HEK293 (cell line): ENCODE measurements around the gene TMEM91.

Source experiments
- CTCF ChIA-PET: fragments of 350-600 bp; formaldehyde crosslinking; extraction: SDS; loops from one replicate; lab custom pipeline; 2021; ENCODE audit warnings: antibody characterized with exemption; lab: Yijun Ruan, JAX
- POLR2A ChIA-PET: fragments of 300-600 bp; formaldehyde crosslinking; extraction: SDS; loops from one replicate; lab custom pipeline; 2020; ENCODE audit warnings: antibody characterized with exemption, inconsistent platforms; lab: Yijun Ruan, JAX
- H3K27ac ChIP-seq: fragments of 200-500 bp; sonication (Bioruptor generic); 2 replicates; pipeline ENCODE4 v1.5.1; 2014; ENCODE audit warnings: low read depth, low read length, control low read depth, inconsistent platforms; ENCODE audit errors: extremely low read depth
- H3K36me3 ChIP-seq, 2 experiments: fragments of 200-500 bp in 1 of 2; sonication (Bioruptor generic) in 1 of 2; 1 replicate in 1 of 2; 2 replicates in 1 of 2; pipeline ENCODE4 v1.5.1; 2014 to 2017; ENCODE audit warnings: inconsistent platforms in 2 of 2, low read length in 2 of 2; ENCODE audit not compliant: control insufficient read depth in 2 of 2, insufficient read depth in 1 of 2
- H3K4me1 ChIP-seq: fragments of 200-500 bp; sonication (Bioruptor generic); 2 replicates; pipeline ENCODE4 v1.5.1; 2014; ENCODE audit warnings: mild to moderate bottlenecking, low read length, inconsistent platforms; ENCODE audit not compliant: control insufficient read depth, insufficient read depth
- H3K4me3 ChIP-seq: 2 replicates; pipeline ENCODE4 v1.5.1; 2011; ENCODE audit warnings: low read depth, mild to moderate bottlenecking, control low read depth, low read length, moderate library complexity
- H3K9me3 ChIP-seq: fragments of 200-500 bp; sonication (Bioruptor generic); 2 replicates; pipeline ENCODE4 v1.5.1; 2014; ENCODE audit warnings: low read depth, low read length, inconsistent platforms; ENCODE audit not compliant: control insufficient read depth, insufficient read depth
- KLF1 ChIP-seq: fragments of 450-650 bp; formaldehyde crosslinking; IDR thresholded peaks from 2 replicates; pipeline ENCODE4 v1.5.1; 2016; ENCODE audit warnings: missing biosample characterization, missing genetic modification characterization
- MEIS1 ChIP-seq: sonication (generic); formaldehyde crosslinking; IDR thresholded peaks from 2 replicates; pipeline ENCODE4 v1.8.1; 2022; ENCODE audit warnings: missing genetic modification reagents, mild to moderate bottlenecking, borderline replicate concordance
- REPIN1 ChIP-seq: fragments of 450-650 bp; formaldehyde crosslinking; IDR thresholded peaks from 2 replicates; pipeline ENCODE4 v1.5.1; 2017; ENCODE audit warnings: missing biosample characterization, missing genetic modification characterization, low read depth
- SETDB1 ChIP-seq: IDR thresholded peaks from one replicate; pipeline ENCODE4 v1.6.1; 2017; ENCODE audit warnings: mild to moderate bottlenecking, low read length, moderate library complexity, mixed read lengths; ENCODE audit not compliant: insufficient read length
- ZEB2 ChIP-seq: fragments of 450-650 bp; formaldehyde crosslinking; IDR thresholded peaks from 2 replicates; pipeline ENCODE4 v1.5.1; 2016; ENCODE audit warnings: missing biosample characterization, missing genetic modification characterization
- ZNF10 ChIP-seq: fragments of 450-650 bp; formaldehyde crosslinking; IDR thresholded peaks from 2 replicates; pipeline ENCODE4 v1.5.1; 2017; ENCODE audit warnings: missing biosample characterization, missing genetic modification characterization
- ZNF138 ChIP-seq: fragments of 450-650 bp; formaldehyde crosslinking; IDR thresholded peaks from 2 replicates; pipeline ENCODE4 v1.5.1; 2016; ENCODE audit warnings: missing biosample characterization, missing genetic modification characterization, borderline replicate concordance
- ZNF175 ChIP-seq: fragments of 450-650 bp; formaldehyde crosslinking; IDR thresholded peaks from 2 replicates; pipeline ENCODE4 v1.5.1; 2016; ENCODE audit warnings: missing biosample characterization, missing genetic modification characterization
- ZNF24 ChIP-seq: fragments of 450-650 bp; formaldehyde crosslinking; IDR thresholded peaks from 2 replicates; pipeline ENCODE4 v1.5.1; 2016; ENCODE audit warnings: missing biosample characterization, missing genetic modification characterization
- ZNF37A ChIP-seq: fragments of 450-650 bp; IDR thresholded peaks from 2 replicates; pipeline ENCODE4 v1.5.1; 2018; ENCODE audit warnings: missing biosample characterization, missing genetic modification characterization
- ZNF433 ChIP-seq: fragments of 450-650 bp; formaldehyde crosslinking; IDR thresholded peaks from 2 replicates; pipeline ENCODE4 v1.5.1; 2016; ENCODE audit warnings: missing biosample characterization, missing genetic modification characterization, low read depth
- ZNF48 ChIP-seq: fragments of 450-650 bp; formaldehyde crosslinking; IDR thresholded peaks from 2 replicates; pipeline ENCODE4 v1.5.1; 2016; ENCODE audit warnings: missing biosample characterization, missing genetic modification characterization
- ZNF544 ChIP-seq: fragments of 450-650 bp; formaldehyde crosslinking; IDR thresholded peaks from 2 replicates; pipeline ENCODE4 v1.5.0; 2017; ENCODE audit warnings: missing biosample characterization, missing genetic modification characterization
- ZNF585B ChIP-seq: fragments of 450-650 bp; formaldehyde crosslinking; IDR thresholded peaks from 2 replicates; pipeline ENCODE4 v1.5.1; 2016; ENCODE audit warnings: missing biosample characterization, missing genetic modification characterization
- ZNF660 ChIP-seq: fragments of 450-650 bp; IDR thresholded peaks from 2 replicates; pipeline ENCODE4 v1.5.1; 2018; ENCODE audit warnings: missing biosample characterization, mild to moderate bottlenecking, missing genetic modification characterization
- ZNF701 ChIP-seq: fragments of 450-650 bp; formaldehyde crosslinking; IDR thresholded peaks from 2 replicates; pipeline ENCODE4 v1.5.1; 2016; ENCODE audit warnings: missing biosample characterization, missing genetic modification characterization
- ZNF707 ChIP-seq: fragments of 450-650 bp; formaldehyde crosslinking; IDR thresholded peaks from 2 replicates; pipeline ENCODE4 v1.5.1; 2016; ENCODE audit warnings: missing biosample characterization, missing genetic modification characterization
- TF ChIP-seq, protein P1 (sequence below): IDR thresholded peaks from 2 replicates; pipeline ENCODE4 v1.6.1; 2011; ENCODE audit warnings: mild to moderate bottlenecking, low read depth, low read length, borderline replicate concordance
- TF ChIP-seq, protein P2 (sequence below): fragments of 450-650 bp; formaldehyde crosslinking; IDR thresholded peaks from 2 replicates; pipeline ENCODE4 v1.5.1; 2016; ENCODE audit warnings: missing biosample characterization, missing genetic modification characterization
- TF ChIP-seq, protein P3 (sequence below): fragments of 450-650 bp; formaldehyde crosslinking; IDR thresholded peaks from 2 replicates; pipeline ENCODE4 v1.5.1; 2017; ENCODE audit warnings: missing biosample characterization, missing genetic modification characterization
- TF ChIP-seq, protein P4 (sequence below): fragments of 450-650 bp; formaldehyde crosslinking; IDR thresholded peaks from 2 replicates; pipeline ENCODE4 v1.5.1; 2016; ENCODE audit warnings: missing biosample characterization, missing genetic modification characterization
- TF ChIP-seq, protein P5 (sequence below): fragments of 450-650 bp; formaldehyde crosslinking; IDR thresholded peaks from 2 replicates; pipeline ENCODE4 v1.5.1; 2016; ENCODE audit warnings: missing biosample characterization, missing genetic modification characterization
- TF ChIP-seq, protein P6 (sequence below): fragments of 450-650 bp; formaldehyde crosslinking; IDR thresholded peaks from 2 replicates; pipeline ENCODE4 v1.5.1; 2017; ENCODE audit warnings: missing biosample characterization, missing genetic modification characterization

Gene TMEM91

DNA sequence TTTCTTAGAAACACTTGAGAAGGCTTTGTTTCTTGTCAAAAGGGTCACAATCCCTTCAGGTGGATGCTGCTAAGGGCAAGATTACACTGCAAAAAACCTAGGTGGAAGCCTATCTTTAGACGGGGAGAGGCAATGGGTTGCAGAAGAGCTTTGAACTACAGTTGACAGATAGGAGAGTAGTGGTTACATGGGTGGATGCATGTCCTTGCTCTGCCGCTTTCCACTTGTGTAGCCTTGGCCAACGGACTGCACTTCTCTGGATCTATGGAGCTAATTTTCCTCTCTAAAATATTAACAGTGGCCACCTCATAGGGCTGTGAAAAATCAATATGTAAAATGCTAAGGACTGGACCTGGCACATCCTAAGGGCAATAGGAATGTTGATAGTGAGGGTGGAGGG, 22.3 kb downstream of the TMEM91 start:
- POLR2A ChIA-PET, result interaction anchor here (0.7 to 1.9 kb wide), 4 partner anchors 10 to 66 kb away, joined by 3 to 8 read pairs (median 7); partner anchors contain the start of genes B9D2 and DMAC2
- H3K36me3 ChIP-seq, result peaks cover 0 to 7% of the 10 kb centered on the region in 2 experiments; a peak in 1 of 3 replicates
- TF ChIP-seq MEIS1 (CRISPR knock-in tag) (no peak), ZNF37A (tag by site-specific recombination) (no peak), SETDB1 (no peak), ZNF10 (tag by site-specific recombination) (no peak), KLF1 (tag by site-specific recombination) (no peak), ZNF660 (tag by site-specific recombination) (no peak), ZNF175 (tag by site-specific recombination) (no peak), ZNF544 (tag by site-specific recombination) (no peak), ZNF701 (tag by site-specific recombination) (no peak), ZEB2 (tag by site-specific recombination) (no peak), ZNF433 (tag by site-specific recombination) (no peak)
- TF ChIP-seq, protein P1, sequence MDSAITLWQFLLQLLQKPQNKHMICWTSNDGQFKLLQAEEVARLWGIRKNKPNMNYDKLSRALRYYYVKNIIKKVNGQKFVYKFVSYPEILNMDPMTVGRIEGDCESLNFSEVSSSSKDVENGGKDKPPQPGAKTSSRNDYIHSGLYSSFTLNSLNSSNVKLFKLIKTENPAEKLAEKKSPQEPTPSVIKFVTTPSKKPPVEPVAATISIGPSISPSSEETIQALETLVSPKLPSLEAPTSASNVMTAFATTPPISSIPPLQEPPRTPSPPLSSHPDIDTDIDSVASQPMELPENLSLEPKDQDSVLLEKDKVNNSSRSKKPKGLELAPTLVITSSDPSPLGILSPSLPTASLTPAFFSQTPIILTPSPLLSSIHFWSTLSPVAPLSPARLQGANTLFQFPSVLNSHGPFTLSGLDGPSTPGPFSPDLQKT, result no peak
- TF ChIP-seq, protein P2, sequence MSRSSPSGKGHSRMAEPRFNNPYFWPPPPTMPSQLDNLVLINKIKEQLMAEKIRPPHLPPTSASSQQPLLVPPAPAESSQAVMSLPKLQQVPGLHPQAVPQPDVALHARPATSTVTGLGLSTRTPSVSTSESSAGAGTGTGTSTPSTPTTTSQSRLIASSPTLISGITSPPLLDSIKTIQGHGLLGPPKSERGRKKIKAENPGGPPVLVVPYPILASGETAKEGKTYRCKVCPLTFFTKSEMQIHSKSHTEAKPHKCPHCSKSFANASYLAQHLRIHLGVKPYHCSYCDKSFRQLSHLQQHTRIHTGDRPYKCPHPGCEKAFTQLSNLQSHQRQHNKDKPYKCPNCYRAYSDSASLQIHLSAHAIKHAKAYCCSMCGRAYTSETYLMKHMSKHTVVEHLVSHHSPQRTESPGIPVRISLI (tag by site-specific recombination), result no peak
- TF ChIP-seq, protein P3, sequence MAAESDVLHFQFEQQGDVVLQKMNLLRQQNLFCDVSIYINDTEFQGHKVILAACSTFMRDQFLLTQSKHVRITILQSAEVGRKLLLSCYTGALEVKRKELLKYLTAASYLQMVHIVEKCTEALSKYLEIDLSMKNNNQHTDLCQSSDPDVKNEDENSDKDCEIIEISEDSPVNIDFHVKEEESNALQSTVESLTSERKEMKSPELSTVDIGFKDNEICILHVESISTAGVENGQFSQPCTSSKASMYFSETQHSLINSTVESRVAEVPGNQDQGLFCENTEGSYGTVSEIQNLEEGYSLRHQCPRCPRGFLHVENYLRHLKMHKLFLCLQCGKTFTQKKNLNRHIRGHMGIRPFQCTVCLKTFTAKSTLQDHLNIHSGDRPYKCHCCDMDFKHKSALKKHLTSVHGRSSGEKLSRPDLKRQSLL (tag by site-specific recombination), result no peak
- TF ChIP-seq, protein P4, sequence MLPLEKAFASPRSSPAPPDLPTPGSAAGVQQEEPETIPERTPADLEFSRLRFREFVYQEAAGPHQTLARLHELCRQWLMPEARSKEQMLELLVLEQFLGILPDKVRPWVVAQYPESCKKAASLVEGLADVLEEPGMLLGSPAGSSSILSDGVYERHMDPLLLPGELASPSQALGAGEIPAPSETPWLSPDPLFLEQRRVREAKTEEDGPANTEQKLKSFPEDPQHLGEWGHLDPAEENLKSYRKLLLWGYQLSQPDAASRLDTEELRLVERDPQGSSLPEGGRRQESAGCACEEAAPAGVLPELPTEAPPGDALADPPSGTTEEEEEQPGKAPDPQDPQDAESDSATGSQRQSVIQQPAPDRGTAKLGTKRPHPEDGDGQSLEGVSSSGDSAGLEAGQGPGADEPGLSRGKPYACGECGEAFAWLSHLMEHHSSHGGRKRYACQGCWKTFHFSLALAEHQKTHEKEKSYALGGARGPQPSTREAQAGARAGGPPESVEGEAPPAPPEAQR (tag by site-specific recombination), result no peak
- H3K27ac ChIP-seq, result no peak overlapping the region
- H3K4me1 ChIP-seq, result peaks cover 11% of the 10 kb centered on the region; the same call in 1 of the 2 replicates
- peak overlapping the region; percentile 79 for H3K4me3 ChIP-seq
- no peaks in the 10 kb centered on the region for H3K9me3 ChIP-seq
- CTCF ChIA-PET, result interaction anchor here (0.6 to 1.6 kb wide), 6 partner anchors 10 to 243 kb away, joined by 3 to 9 read pairs (median 4); no protein-coding TSS in a partner anchor

DNA sequence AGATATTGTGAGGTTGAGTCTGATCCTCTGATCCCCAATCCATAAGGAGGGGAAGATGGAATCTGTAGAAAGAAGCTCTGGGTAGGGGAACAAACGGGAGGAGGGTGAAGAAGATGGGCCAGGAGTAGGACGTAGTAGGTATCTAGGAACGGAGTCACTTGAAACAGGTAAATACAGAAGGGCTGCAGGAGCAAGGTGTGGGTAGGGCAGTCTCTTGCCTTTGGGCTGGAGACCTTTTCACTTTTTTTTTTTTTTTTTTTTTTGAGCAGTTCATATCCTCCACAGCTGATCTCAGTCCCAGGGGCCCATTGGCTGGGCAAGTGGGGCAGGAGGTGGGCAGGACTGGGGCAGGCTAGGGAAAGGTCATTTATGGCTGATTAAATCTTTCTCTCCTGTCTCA, 22.8 kb downstream of the TMEM91 start:
- Histone ChIP-seq H3K9me3 (no peaks in the 10 kb centered on the region), H3K27ac (no peak overlapping the region), H3K36me3 (peaks cover 0 to 3% of the 10 kb centered on the region in 2 experiments; a peak in 1 of 3 replicates), H3K4me1 (peaks cover 11% of the 10 kb centered on the region; the same call in 1 of the 2 replicates), H3K4me3 (no peak overlapping the region)
- ChIA-PET POLR2A (interaction anchor here (0.7 to 1.9 kb wide), 4 partner anchors 9 to 66 kb away, joined by 3 to 8 read pairs (median 7); partner anchors contain the start of genes B9D2 and DMAC2), CTCF (interaction anchor here (0.6 to 1.6 kb wide), 6 partner anchors 9 to 243 kb away, joined by 3 to 9 read pairs (median 4); no protein-coding TSS in a partner anchor)
- no peak for TF ChIP-seq REPIN1
- TF ChIP-seq, protein P5, sequence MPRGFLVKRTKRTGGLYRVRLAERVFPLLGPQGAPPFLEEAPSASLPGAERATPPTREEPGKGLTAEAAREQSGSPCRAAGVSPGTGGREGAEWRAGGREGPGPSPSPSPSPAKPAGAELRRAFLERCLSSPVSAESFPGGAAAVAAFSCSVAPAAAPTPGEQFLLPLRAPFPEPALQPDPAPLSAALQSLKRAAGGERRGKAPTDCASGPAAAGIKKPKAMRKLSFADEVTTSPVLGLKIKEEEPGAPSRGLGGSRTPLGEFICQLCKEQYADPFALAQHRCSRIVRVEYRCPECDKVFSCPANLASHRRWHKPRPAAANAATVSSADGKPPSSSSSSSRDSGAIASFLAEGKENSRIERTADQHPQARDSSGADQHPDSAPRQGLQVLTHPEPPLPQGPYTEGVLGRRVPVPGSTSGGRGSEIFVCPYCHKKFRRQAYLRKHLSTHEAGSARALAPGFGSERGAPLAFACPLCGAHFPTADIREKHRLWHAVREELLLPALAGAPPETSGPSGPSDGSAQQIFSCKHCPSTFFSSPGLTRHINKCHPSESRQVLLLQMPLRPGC (tag by site-specific recombination), result no peak
- TF ChIP-seq, protein P2 (tag by site-specific recombination), result peak; percentile 59; the same call in 1 of the 2 replicates
- TF ChIP-seq ZNF585B (tag by site-specific recombination), result no peak
- no peak for TF ChIP-seq ZNF707 (tag by site-specific recombination)
- TF ChIP-seq ZNF48 (tag by site-specific recombination), result no peak
- TF ChIP-seq, protein P6, sequence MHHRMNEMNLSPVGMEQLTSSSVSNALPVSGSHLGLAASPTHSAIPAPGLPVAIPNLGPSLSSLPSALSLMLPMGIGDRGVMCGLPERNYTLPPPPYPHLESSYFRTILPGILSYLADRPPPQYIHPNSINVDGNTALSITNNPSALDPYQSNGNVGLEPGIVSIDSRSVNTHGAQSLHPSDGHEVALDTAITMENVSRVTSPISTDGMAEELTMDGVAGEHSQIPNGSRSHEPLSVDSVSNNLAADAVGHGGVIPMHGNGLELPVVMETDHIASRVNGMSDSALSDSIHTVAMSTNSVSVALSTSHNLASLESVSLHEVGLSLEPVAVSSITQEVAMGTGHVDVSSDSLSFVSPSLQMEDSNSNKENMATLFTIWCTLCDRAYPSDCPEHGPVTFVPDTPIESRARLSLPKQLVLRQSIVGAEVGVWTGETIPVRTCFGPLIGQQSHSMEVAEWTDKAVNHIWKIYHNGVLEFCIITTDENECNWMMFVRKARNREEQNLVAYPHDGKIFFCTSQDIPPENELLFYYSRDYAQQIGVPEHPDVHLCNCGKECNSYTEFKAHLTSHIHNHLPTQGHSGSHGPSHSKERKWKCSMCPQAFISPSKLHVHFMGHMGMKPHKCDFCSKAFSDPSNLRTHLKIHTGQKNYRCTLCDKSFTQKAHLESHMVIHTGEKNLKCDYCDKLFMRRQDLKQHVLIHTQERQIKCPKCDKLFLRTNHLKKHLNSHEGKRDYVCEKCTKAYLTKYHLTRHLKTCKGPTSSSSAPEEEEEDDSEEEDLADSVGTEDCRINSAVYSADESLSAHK (tag by site-specific recombination), result peak; percentile 66
- no peak for TF ChIP-seq ZNF138
- no peak for TF ChIP-seq ZNF544 (tag by site-specific recombination)
- no peak for TF ChIP-seq ZNF24
